ENCODE results near the gene C12orf60. TPM values are rescaled to one million over a fixed set of nuclear protein-coding genes. Genes with fewer than 3 reads are reported as not detected.
A peak's percentile ranks its signal among the peaks of the same experiment; 100 is the strongest.

C12orf60 gene
- total and polyA plus RNA-seq, 2 experiments from 2014 or later = 1.2 TPM

DNA sequence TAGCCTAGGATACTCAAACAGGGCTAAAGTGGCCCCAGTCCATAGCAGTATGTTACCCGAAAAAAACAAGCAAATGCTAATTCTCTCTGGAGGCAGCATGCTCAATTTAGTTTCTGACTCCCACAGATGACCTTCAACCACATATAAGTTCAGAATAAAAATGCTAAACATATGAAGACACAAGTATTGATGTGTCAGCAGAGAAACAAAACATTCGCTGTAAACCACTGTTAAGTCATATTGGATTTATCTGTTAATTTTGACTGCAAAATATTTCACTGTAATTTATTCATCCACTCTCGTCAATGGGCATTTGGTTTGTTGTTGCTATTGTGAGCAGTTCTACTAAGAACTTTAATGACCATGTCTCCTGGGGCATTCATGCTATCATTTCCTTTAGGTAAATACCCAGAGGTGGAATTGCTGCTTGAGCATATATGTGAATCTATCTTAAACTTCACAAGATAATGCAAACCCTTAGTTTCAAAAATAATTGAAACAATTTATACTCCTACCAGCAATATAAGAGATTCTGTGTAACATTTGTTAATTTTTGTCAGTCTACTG lies 36.7 kb upstream of the C12orf60 start:
- Histone ChIP-seq H3K9me3 (ENCODE audit: low read depth) (no peaks in the 10 kb centered on the region), H3K27me3 (replicated peaks; ENCODE audit: insufficient read depth) (no peaks in the 10 kb centered on the region), H3K9ac (no peak overlapping the region), H3K79me2 (ENCODE audit: insufficient read depth) (peaks cover 84% of the 10 kb centered on the region), H3K4me1 (ENCODE audit: insufficient read depth) (peaks cover 11% of the 10 kb centered on the region; the same call in 1 of the 2 replicates), H3F3A (ENCODE audit: insufficient read depth) (peaks cover 23% of the 10 kb centered on the region), H3K36me3 (ENCODE audit: low read depth) (no peaks in the 10 kb centered on the region), H2AFZ (no peak overlapping the region), H3K9me2 (ENCODE audit: insufficient read depth) (no peaks in the 10 kb centered on the region), H3K4me2 (ENCODE audit: unreplicated experiment) (no peak overlapping the region), H3K27ac (no peak overlapping the region), H4K20me1 (ENCODE audit: insufficient read depth) (no peaks in the 10 kb centered on the region), H3K4me3 (no peak overlapping the region)
- WGBS, 2 experiments (ENCODE audit: low coverage in 1 of 2, low lambda C conversion rate in 2 of 2, missing lambda C conversion rate in 2 of 2) = 80 to 82% methylated on average over 3 of the region's 3 CpGs
- no peak for DNase-seq
- TF ChIP-seq EZH2 (IDR thresholded peaks at IDR 0.05; ENCODE audit: insufficient read depth, poor library complexity, severe bottlenecking) (no peak), EZH2phosphoT487 (IDR thresholded peaks at IDR 0.05; ENCODE audit: insufficient read depth, low read depth) (no peak)
- in situ Hi-C loops (cut with MboI) = no loop called here

DNA sequence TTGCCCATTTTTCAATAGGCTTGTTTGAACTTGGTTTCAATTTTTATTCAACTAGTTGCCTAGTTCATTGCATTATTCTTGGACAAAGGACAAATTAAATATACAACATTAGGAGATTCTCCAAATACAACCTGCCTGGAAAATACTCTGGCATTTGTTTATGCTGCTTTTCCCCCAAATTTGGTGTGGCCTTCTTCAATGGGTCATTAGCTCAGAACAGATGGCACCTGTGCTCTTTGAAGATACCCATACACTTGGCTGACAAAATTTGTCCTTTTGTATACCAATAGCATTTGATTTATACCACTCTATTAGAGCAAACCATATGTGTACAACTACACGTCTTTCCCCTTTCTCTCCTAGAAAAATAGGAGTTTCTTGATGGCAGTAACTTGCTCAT lies 35.9 kb upstream of the C12orf60 start:
- Histone ChIP-seq H3K4me1 (ENCODE audit: insufficient read depth) (peaks cover 14% of the 10 kb centered on the region; the same call in 1 of the 2 replicates), H2AFZ (no peak overlapping the region), H4K20me1 (ENCODE audit: insufficient read depth) (no peaks in the 10 kb centered on the region)

DNA sequence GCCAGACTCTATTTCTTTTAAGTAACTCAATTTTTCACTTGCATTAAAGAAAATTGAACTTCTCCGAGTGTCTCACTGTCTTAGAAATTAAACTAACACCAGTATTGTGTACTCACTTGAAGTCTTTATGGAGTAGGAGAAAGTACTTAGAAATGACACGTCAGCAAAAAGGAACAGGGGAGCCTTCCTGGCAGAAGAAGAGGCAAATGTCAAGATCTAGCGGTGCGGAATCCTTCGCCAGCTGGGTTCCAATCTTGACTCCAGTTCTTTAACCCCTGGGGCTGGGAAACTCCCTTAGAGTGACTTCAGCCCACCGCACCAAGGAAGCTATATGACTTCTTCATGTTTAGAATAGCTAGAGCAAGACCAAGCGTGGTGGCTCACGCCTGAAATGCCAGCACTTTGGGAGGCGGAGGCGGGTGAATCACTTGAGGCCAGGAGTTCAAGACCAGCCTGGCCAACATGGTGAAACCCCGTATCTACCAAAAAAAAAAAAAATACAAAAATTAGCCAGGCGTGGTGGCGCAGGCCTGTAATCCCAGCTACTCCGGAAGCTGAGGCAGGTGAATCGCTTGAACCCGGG lies 34.6 kb upstream of the C12orf60 start:
- Histone ChIP-seq H3K27me3 (replicated peaks; ENCODE audit: insufficient read depth) (no peaks in the 10 kb centered on the region), H3K9me3 (ENCODE audit: low read depth) (no peaks in the 10 kb centered on the region), H3K36me3 (ENCODE audit: low read depth) (no peaks in the 10 kb centered on the region), H3K9ac (peak overlapping the region; percentile 93), H2AFZ (peak overlapping the region; percentile 91), H3K4me1 (ENCODE audit: insufficient read depth) (peaks cover 14% of the 10 kb centered on the region; the same call in 1 of the 2 replicates), H3K4me2 (ENCODE audit: unreplicated experiment) (peak overlapping the region; percentile 94), H3K4me3 (peak overlapping the region; percentile 93), H3F3A (ENCODE audit: insufficient read depth) (peaks cover 25% of the 10 kb centered on the region), H3K9me2 (ENCODE audit: insufficient read depth) (no peaks in the 10 kb centered on the region), H4K20me1 (ENCODE audit: insufficient read depth) (no peaks in the 10 kb centered on the region), H3K27ac (peak overlapping the region; percentile 93), H3K79me2 (ENCODE audit: insufficient read depth) (peaks cover 66% of the 10 kb centered on the region)
- peak; percentile 51 for DNase-seq
- WGBS, 2 experiments (ENCODE audit: low coverage in 1 of 2, low lambda C conversion rate in 2 of 2, missing lambda C conversion rate in 2 of 2) = 30 to 33% methylated on average over 15 to 16 of the region's 16 CpGs
- in situ Hi-C loops (cut with MboI) = no loop called here
- TF ChIP-seq EZH2 (IDR thresholded peaks at IDR 0.05; ENCODE audit: insufficient read depth, poor library complexity, severe bottlenecking) (no peak), EZH2phosphoT487 (IDR thresholded peaks at IDR 0.05; ENCODE audit: insufficient read depth, low read depth) (no peak)

More for the DNA sequence above, 35.9 kb upstream of the C12orf60 start:
- WGBS, 2 experiments (ENCODE audit: low coverage in 1 of 2, low lambda C conversion rate in 2 of 2, missing lambda C conversion rate in 2 of 2) = 80 to 86% methylated on average over 1 of the region's 1 CpG
- H3K4me2 ChIP-seq (ENCODE audit: unreplicated experiment) = peak overlapping the region; percentile 94
- H3K9me3 ChIP-seq (ENCODE audit: low read depth) = no peaks in the 10 kb centered on the region
- H3K27me3 ChIP-seq (replicated peaks; ENCODE audit: insufficient read depth) = no peaks in the 10 kb centered on the region
- peak overlapping the region; percentile 93 for H3K4me3 ChIP-seq
- in situ Hi-C loops (cut with MboI) = no loop called here
- no peak for DNase-seq
- H3K36me3 ChIP-seq (ENCODE audit: low read depth) = no peaks in the 10 kb centered on the region
- no peak overlapping the region for H3K27ac ChIP-seq
- H3K79me2 ChIP-seq (ENCODE audit: insufficient read depth) = peaks cover 78% of the 10 kb centered on the region
- H3K9ac ChIP-seq = no peak overlapping the region
- no peaks in the 10 kb centered on the region for H3K9me2 ChIP-seq (ENCODE audit: insufficient read depth)
- peaks cover 25% of the 10 kb centered on the region for H3F3A ChIP-seq (ENCODE audit: insufficient read depth)
- TF ChIP-seq EZH2 (IDR thresholded peaks at IDR 0.05; ENCODE audit: insufficient read depth, poor library complexity, severe bottlenecking) (no peak), EZH2phosphoT487 (IDR thresholded peaks at IDR 0.05; ENCODE audit: insufficient read depth, low read depth) (no peak)

DNA sequence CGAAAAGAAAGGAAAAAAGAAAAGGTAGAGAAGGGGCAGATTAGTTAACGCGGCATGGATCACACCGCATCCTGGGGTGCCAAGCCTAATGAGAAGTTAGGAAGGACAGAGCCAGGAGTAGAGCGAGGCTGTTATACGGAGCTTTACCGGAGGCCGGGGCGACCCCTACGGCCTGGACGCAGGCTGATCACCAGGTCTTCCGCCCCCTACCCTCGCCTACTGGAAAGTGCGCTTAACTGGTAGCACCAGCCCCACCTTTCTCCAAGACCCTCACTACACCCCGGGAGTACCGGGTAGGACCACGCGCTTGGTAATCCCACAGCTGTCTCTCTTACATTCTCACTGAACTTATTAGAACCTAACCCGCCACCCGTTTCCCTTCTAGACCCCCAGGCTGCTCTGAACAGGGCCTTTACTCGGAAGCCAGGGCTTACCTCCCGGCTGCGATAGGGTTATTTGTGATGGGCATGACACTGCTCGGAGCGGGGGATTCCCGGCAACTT lies 34.0 kb upstream of the C12orf60 start:
- Histone ChIP-seq H2AFZ (peak overlapping the region; percentile 91), H3K27me3 (replicated peaks; ENCODE audit: insufficient read depth) (no peaks in the 10 kb centered on the region), H4K20me1 (ENCODE audit: insufficient read depth) (no peaks in the 10 kb centered on the region), H3K36me3 (ENCODE audit: low read depth) (no peaks in the 10 kb centered on the region), H3K4me1 (ENCODE audit: insufficient read depth) (peaks cover 14% of the 10 kb centered on the region; the same call in 1 of the 2 replicates), H3K9ac (peak overlapping the region; percentile 93), H3K4me3 (peak overlapping the region; percentile 93), H3K9me3 (ENCODE audit: low read depth) (no peaks in the 10 kb centered on the region), H3F3A (ENCODE audit: insufficient read depth) (peaks cover 25% of the 10 kb centered on the region), H3K9me2 (ENCODE audit: insufficient read depth) (no peaks in the 10 kb centered on the region), H3K4me2 (ENCODE audit: unreplicated experiment) (peak overlapping the region; percentile 94), H3K27ac (peak overlapping the region; percentile 93), H3K79me2 (ENCODE audit: insufficient read depth) (peaks cover 61% of the 10 kb centered on the region)
- peak; percentile 43 for DNase-seq
- in situ Hi-C loops (cut with MboI) = no loop called here
- no peak for TF ChIP-seq EZH2 (IDR thresholded peaks at IDR 0.05; ENCODE audit: insufficient read depth, poor library complexity, severe bottlenecking)
- no peak for TF ChIP-seq EZH2phosphoT487 (IDR thresholded peaks at IDR 0.05; ENCODE audit: insufficient read depth, low read depth)
- 4 to 5% methylated on average over 26 of the region's 26 CpGs for WGBS, 2 experiments (ENCODE audit: low coverage in 1 of 2, low lambda C conversion rate in 2 of 2, missing lambda C conversion rate in 2 of 2)

All from GM23248 (cell line).